Gastroesophageal sphincter (tissue), 4 donors: ENCODE data around the gene PARD6B. TPM values are rescaled to one million over a fixed set of nuclear protein-coding genes. Genes with fewer than 3 reads are reported as not detected.

Source experiments
- ATAC-seq: fragments of 150-250 bp; one replicate; pipeline ENCODE4 v1.9.1; 2016; ENCODE audit warnings: mild to moderate bottlenecking, moderate library complexity
- H3K27ac ChIP-seq, 4 donors: fragments of 200-600 bp; sonication (generic) in 3 of 4; 1 replicate in 3 of 4; 2 replicates in 1 of 4; pipeline ENCODE4 v1.5.1; 2016 to 2019
- H3K27me3 ChIP-seq: fragments of 200-600 bp; sonication (generic); one replicate; pipeline ENCODE4 v1.5.1; 2019
- H3K36me3 ChIP-seq, 2 donors: fragments of 200-600 bp; sonication (generic); one replicate each; pipeline ENCODE4 v1.5.1; 2019; ENCODE audit warnings: control low read depth in 1 of 2
- H3K4me1 ChIP-seq, 3 donors: fragments of 200-600 bp; sonication (generic); 1 replicate in 2 of 3; 2 replicates in 1 of 3; pipeline ENCODE4 v1.5.1; 2016 to 2019; ENCODE audit warnings: control low read depth in 2 of 3
- H3K4me3 ChIP-seq, 2 donors: fragments of 200-600 bp; sonication (generic); one replicate each; pipeline ENCODE4 v1.5.1; 2019; ENCODE audit warnings: mild to moderate bottlenecking in 1 of 2, moderate library complexity in 1 of 2
- H3K9me3 ChIP-seq, 3 donors: fragments of 200-600 bp; sonication (generic); one replicate each; pipeline ENCODE4 v1.5.1; 2017 to 2019; ENCODE audit warnings: control low read depth in 2 of 3
- EP300 ChIP-seq: sonication (generic); formaldehyde crosslinking; IDR thresholded peaks from one replicate; pipeline ENCODE4 v1.6.1; 2017; ENCODE audit warnings: antibody characterized with exemption, mild to moderate bottlenecking
- POLR2A ChIP-seq, 2 donors: fragments of 450-650 bp; IDR thresholded peaks; one replicate each; pipeline ENCODE4 v1.6.1; 2017; ENCODE audit warnings: antibody characterized with exemption in 2 of 2, mild to moderate bottlenecking in 2 of 2, moderate library complexity in 1 of 2
- POLR2AphosphoS5 ChIP-seq: sonication (generic); formaldehyde crosslinking; IDR thresholded peaks from one replicate; pipeline ENCODE4 v1.6.1; 2017; ENCODE audit warnings: antibody characterized with exemption
- WGBS, 2 donors: methylation state at CpG; one replicate each; pipeline ENCODE4 v1.1.5; 2018; ENCODE audit warnings: low coverage in 1 of 2; 5-methylcytosine and 5-hydroxymethylcytosine counted together
- total RNA-seq, 4 donors: library from RNA; depleted of rRNA; stranded (reverse); fragments of >200 nt; gene quantifications; one replicate each; pipeline ENCODE4 v1.1.0, GENCODE V29; 2016
- TF ChIP-seq, protein P1 (sequence below), 4 experiments: fragments of 200-600 bp in 2 of 4; fragments of 450-650 bp in 2 of 4; sonication (generic) in 1 of 4; IDR thresholded peaks; one replicate each; pipeline ENCODE4 v1.5.1; 2017 to 2019; ENCODE audit warnings: antibody characterized with exemption in 4 of 4, mild to moderate bottlenecking in 2 of 4, moderate library complexity in 2 of 4

Gene PARD6B
- total RNA-seq, 4 donors from 2014 or later = 2.4 to 3.8 (median 2.8) TPM

DNA sequence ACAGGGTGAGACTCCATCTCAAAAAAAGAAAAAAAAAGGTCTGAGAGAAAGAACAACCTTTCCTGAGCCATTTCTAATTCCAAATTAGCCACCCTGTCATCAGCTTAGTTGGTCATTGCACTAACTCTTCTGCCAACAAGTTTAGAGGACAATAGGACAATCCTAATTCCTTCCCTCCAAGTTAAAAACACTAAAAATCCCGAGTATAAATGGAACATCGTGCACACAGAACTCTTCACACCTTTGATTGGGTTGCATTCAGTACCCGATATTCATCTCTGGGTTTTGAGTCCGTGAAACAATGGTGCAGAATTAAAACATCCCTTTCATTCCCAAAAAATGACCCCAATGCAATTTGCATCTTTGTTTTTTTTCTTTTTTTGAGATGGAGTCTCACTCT is 23.0 kb downstream of the PARD6B start:
- ATAC-seq = no peak
- H3K4me3 ChIP-seq = no peak overlapping the region
- 92 to 93% methylated on average over 3 to 4 of the region's 4 CpGs for WGBS, 2 donors
- no peak for TF ChIP-seq POLR2AphosphoS5
- no peak for TF ChIP-seq POLR2A (IDR thresholded peaks at IDR 0.05)
- TF ChIP-seq EP300 = no peak
- TF ChIP-seq, protein P1, sequence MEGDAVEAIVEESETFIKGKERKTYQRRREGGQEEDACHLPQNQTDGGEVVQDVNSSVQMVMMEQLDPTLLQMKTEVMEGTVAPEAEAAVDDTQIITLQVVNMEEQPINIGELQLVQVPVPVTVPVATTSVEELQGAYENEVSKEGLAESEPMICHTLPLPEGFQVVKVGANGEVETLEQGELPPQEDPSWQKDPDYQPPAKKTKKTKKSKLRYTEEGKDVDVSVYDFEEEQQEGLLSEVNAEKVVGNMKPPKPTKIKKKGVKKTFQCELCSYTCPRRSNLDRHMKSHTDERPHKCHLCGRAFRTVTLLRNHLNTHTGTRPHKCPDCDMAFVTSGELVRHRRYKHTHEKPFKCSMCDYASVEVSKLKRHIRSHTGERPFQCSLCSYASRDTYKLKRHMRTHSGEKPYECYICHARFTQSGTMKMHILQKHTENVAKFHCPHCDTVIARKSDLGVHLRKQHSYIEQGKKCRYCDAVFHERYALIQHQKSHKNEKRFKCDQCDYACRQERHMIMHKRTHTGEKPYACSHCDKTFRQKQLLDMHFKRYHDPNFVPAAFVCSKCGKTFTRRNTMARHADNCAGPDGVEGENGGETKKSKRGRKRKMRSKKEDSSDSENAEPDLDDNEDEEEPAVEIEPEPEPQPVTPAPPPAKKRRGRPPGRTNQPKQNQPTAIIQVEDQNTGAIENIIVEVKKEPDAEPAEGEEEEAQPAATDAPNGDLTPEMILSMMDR (IDR thresholded peaks at IDR 0.05) = no peak
- H3K27me3 ChIP-seq = no peaks in the 10 kb centered on the region
- H3K36me3 ChIP-seq = no peaks in the 10 kb centered on the region
- no peaks in the 10 kb centered on the region for H3K4me1 ChIP-seq
- H3K9me3 ChIP-seq = no peaks in the 10 kb centered on the region
- H3K27ac ChIP-seq = no peak overlapping the region

DNA sequence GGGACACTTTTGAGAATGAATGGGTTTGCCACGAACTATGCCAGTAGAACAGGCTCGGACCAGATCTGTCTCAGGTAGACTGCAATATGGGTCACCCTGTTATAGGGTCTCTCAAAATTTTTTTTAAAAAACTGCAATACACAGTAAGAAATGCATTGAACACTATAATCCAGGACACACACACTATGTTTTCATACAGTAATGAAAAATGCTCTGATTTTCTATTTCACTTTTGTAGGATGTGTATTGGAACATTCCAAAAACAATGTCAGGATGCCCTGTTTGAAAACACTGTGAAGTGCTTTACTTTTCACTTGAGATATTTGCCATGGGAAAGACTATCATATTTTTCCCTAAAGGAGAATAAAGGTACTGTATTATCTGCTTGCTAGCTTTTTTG is 25.1 kb downstream of the PARD6B start:
- H3K4me3 ChIP-seq = no peak overlapping the region
- peaks cover 0 to 4% (median 0%) of the 10 kb centered on the region in 3 donors for H3K4me1 ChIP-seq
- no peaks in the 10 kb centered on the region for H3K27me3 ChIP-seq
- H3K27ac ChIP-seq = no peak overlapping the region
- TF ChIP-seq POLR2AphosphoS5 = no peak
- no peak for TF ChIP-seq POLR2A (IDR thresholded peaks at IDR 0.05)
- TF ChIP-seq EP300 = no peak
- TF ChIP-seq, protein P1 (IDR thresholded peaks at IDR 0.05) = no peak
- no peaks in the 10 kb centered on the region for H3K9me3 ChIP-seq
- 61 to 84% methylated on average over 2 of the region's 2 CpGs for WGBS, 2 donors
- no peak for ATAC-seq
- no peaks in the 10 kb centered on the region for H3K36me3 ChIP-seq

DNA sequence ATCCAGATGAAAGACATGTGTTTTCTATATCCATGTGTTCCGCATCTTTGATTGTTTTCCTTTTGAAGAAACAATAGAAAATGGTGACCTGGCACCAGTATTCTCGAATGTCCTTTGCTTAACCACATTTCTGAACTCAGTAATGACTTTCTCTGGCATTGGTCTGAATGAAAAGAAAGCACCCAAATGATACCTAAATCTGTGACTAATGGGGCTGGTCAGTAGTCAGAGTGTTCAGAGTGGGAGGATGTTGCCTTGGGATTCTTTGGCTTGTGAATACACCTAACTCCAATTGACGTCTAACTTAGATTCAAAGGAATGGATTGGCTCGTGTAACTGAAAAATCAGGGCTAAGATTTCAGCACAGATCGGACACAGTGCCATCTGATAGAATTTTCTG is 27.1 kb downstream of the PARD6B start:
- WGBS, 2 donors = 76 to 83% methylated on average over 5 of the region's 5 CpGs
- H3K27ac ChIP-seq = no peak overlapping the region

DNA sequence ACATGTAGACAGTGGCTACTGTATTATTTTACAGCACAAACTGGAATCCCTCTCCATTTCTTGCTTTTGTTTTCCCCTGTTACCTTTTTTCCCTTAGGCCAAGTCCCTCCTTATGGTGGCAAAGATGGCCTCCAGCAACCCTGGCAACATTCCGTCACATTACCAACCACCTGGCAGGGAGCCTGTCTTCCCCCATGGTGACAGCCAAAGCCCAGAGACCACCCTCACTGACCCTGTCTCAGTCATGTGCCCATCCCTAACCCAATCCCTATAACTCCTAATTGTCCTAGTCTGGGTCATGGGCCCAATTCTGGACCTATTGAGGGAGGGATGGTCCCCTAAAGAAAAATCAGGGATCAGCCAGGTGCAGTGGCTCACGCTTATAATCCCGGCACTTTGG is 27.6 kb downstream of the PARD6B start:
- no peaks in the 10 kb centered on the region for H3K9me3 ChIP-seq
- ATAC-seq = no peak

More for the DNA sequence above, 27.1 kb downstream of the PARD6B start:
- peaks cover 0 to 24% (median 6%) of the 10 kb centered on the region in 3 donors for H3K4me1 ChIP-seq
- H3K9me3 ChIP-seq = no peaks in the 10 kb centered on the region
- ATAC-seq = no peak
- no peak for TF ChIP-seq EP300
- TF ChIP-seq POLR2AphosphoS5 = no peak
- TF ChIP-seq POLR2A (IDR thresholded peaks at IDR 0.05) = no peak
- TF ChIP-seq, protein P1 (IDR thresholded peaks at IDR 0.05) = no peak
- no peaks in the 10 kb centered on the region for H3K27me3 ChIP-seq
- H3K36me3 ChIP-seq = no peaks in the 10 kb centered on the region
- no peak overlapping the region for H3K4me3 ChIP-seq

DNA sequence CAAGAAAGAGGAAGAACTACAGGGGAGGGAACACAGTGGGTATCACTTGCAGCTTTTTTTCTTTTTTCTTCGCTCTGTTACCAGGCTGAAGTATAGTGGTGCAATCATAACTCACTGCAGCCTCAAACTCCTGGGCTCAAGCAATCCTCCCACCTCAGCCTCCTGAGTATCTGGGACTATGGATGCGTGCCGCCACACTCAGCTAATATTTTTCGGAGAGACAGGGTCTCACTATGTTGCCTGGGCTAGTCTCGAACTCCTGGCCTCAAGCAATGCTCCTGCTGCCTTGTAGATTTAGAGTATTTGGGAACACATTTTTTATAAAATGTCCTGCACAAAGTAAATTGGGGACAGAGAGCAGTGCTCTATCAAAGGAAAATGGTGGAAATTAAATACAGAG is 28.3 kb downstream of the PARD6B start:
- TF ChIP-seq POLR2A (IDR thresholded peaks at IDR 0.05) (no peak), EP300 (no peak), POLR2AphosphoS5 (no peak)
- TF ChIP-seq, protein P1 (IDR thresholded peaks at IDR 0.05) = no peak
- no peaks in the 10 kb centered on the region for H3K36me3 ChIP-seq
- 83 to 94% methylated on average over 4 to 5 of the region's 5 CpGs for WGBS, 2 donors
- no peak for ATAC-seq
- no peaks in the 10 kb centered on the region for H3K27me3 ChIP-seq
- no peak overlapping the region for H3K27ac ChIP-seq
- no peak overlapping the region for H3K4me3 ChIP-seq
- no peaks in the 10 kb centered on the region for H3K9me3 ChIP-seq
- H3K4me1 ChIP-seq = peaks cover 0 to 26% (median 6%) of the 10 kb centered on the region in 3 donors

More for the DNA sequence above, 27.6 kb downstream of the PARD6B start:
- no peak for TF ChIP-seq EP300
- TF ChIP-seq, protein P1 (IDR thresholded peaks at IDR 0.05) = no peak
- no peak for TF ChIP-seq POLR2AphosphoS5
- no peak for TF ChIP-seq POLR2A (IDR thresholded peaks at IDR 0.05)
- WGBS, 2 donors = 93 to 100% methylated on average over 2 to 3 of the region's 3 CpGs
- Histone ChIP-seq H3K4me3 (no peak overlapping the region), H3K4me1 (peaks cover 0 to 26% (median 6%) of the 10 kb centered on the region in 3 donors), H3K36me3 (no peaks in the 10 kb centered on the region), H3K27me3 (no peaks in the 10 kb centered on the region), H3K27ac (no peak overlapping the region)
